Measurements from ENCODE around the gene GEMIN5.

Gene GEMIN5

GRCh38 chr5:154945695-154946301 lies 7.8 kb upstream of the GEMIN5 start:
- H3K79me2 ChIP-seq (ENCODE audit: control insufficient read depth, low read length) = peaks cover 98% of the 10 kb centered on the region
- peaks cover 8% of the 10 kb centered on the region; the same call in 1 of the 2 replicates for H3F3A ChIP-seq (ENCODE audit: control insufficient read depth, insufficient read depth)
- TF ChIP-seq EZH2phosphoT487 (IDR thresholded peaks at IDR 0.05; ENCODE audit: borderline replicate concordance, low read length) (no peak), CTCF (IDR thresholded peaks at IDR 0.05; ENCODE audit: low read depth, low read length, poor library complexity, severe bottlenecking) (peak; percentile 51)
- no peaks in the 10 kb centered on the region for H3K27me3 ChIP-seq (ENCODE audit: control insufficient read depth, low read length)
- no peak overlapping the region for H3K27ac ChIP-seq (ENCODE audit: low read depth, low read length)
- 0 out of 2 replicates have a peak, but pooled peaks cover 8% of the 10 kb centered on the region for H4K20me1 ChIP-seq (ENCODE audit: control insufficient read depth, insufficient read depth, low read depth, low read length)
- H3K9me3 ChIP-seq (ENCODE audit: control insufficient read depth, insufficient read depth, low read length) = no peaks in the 10 kb centered on the region
- H3K4me2 ChIP-seq (ENCODE audit: low read length) = no peak overlapping the region
- H3K4me3 ChIP-seq (ENCODE audit: low read length) = no peak overlapping the region
- H3K36me3 ChIP-seq (ENCODE audit: control insufficient read depth, low read length) = peaks cover 52% of the 10 kb centered on the region
- H3K4me1 ChIP-seq (ENCODE audit: control insufficient read depth, low read length) = peaks cover 15% of the 10 kb centered on the region
- no peaks in the 10 kb centered on the region for H3K9me2 ChIP-seq (replicated peaks; ENCODE audit: control insufficient read depth, low read length)

GRCh38 chr5:154944716-154945115 lies 6.7 kb upstream of the GEMIN5 start:
- no peak overlapping the region for H3K4me3 ChIP-seq (ENCODE audit: low read length)
- no peaks in the 10 kb centered on the region for H3K9me2 ChIP-seq (replicated peaks; ENCODE audit: control insufficient read depth, low read length)
- H4K20me1 ChIP-seq (ENCODE audit: control insufficient read depth, insufficient read depth, low read depth, low read length) = 0 out of 2 replicates have a peak, but pooled peaks cover 8% of the 10 kb centered on the region
- TF ChIP-seq CTCF (IDR thresholded peaks at IDR 0.05; ENCODE audit: low read depth, low read length, poor library complexity, severe bottlenecking) (no peak), EZH2phosphoT487 (IDR thresholded peaks at IDR 0.05; ENCODE audit: borderline replicate concordance, low read length) (no peak)
- peaks cover 87% of the 10 kb centered on the region for H3K79me2 ChIP-seq (ENCODE audit: control insufficient read depth, low read length)
- no peak overlapping the region for H3K27ac ChIP-seq (ENCODE audit: low read depth, low read length)
- H3K27me3 ChIP-seq (ENCODE audit: control insufficient read depth, low read length) = no peaks in the 10 kb centered on the region
- H3K9me3 ChIP-seq (ENCODE audit: control insufficient read depth, insufficient read depth, low read length) = no peaks in the 10 kb centered on the region
- H3K36me3 ChIP-seq (ENCODE audit: control insufficient read depth, low read length) = peaks cover 42% of the 10 kb centered on the region
- H3K4me1 ChIP-seq (ENCODE audit: control insufficient read depth, low read length) = peaks cover 25% of the 10 kb centered on the region
- H3F3A ChIP-seq (ENCODE audit: control insufficient read depth, insufficient read depth) = peaks cover 11% of the 10 kb centered on the region; the same call in 1 of the 2 replicates
- H3K4me2 ChIP-seq (ENCODE audit: low read length) = no peak overlapping the region

- H3K27me3 ChIP-seq (ENCODE audit: control insufficient read depth, low read length) = no peaks in the 10 kb centered on the region
- H3K27ac ChIP-seq (ENCODE audit: low read depth, low read length) = no peak overlapping the region
Observed at GRCh38 chr5:154943527-154943926, 5.5 kb upstream of the GEMIN5 start.

More at GRCh38 chr5:154943527-154943926, 5.5 kb upstream of the GEMIN5 start:
- Histone ChIP-seq H3K36me3 (ENCODE audit: control insufficient read depth, low read length) (peaks cover 34% of the 10 kb centered on the region), H3F3A (ENCODE audit: control insufficient read depth, insufficient read depth) (peaks cover 14% of the 10 kb centered on the region; the same call in 1 of the 2 replicates), H3K4me1 (ENCODE audit: control insufficient read depth, low read length) (peaks cover 26% of the 10 kb centered on the region), H3K9me2 (replicated peaks; ENCODE audit: control insufficient read depth, low read length) (no peaks in the 10 kb centered on the region), H3K4me3 (ENCODE audit: low read length) (no peak overlapping the region), H3K79me2 (ENCODE audit: control insufficient read depth, low read length) (peaks cover 75% of the 10 kb centered on the region), H4K20me1 (ENCODE audit: control insufficient read depth, insufficient read depth, low read depth, low read length) (0 out of 2 replicates have a peak, but pooled peaks cover 7% of the 10 kb centered on the region), H3K9me3 (ENCODE audit: control insufficient read depth, insufficient read depth, low read length) (no peaks in the 10 kb centered on the region), H3K4me2 (ENCODE audit: low read length) (no peak overlapping the region)
- TF ChIP-seq EZH2phosphoT487 (IDR thresholded peaks at IDR 0.05; ENCODE audit: borderline replicate concordance, low read length) (no peak), CTCF (IDR thresholded peaks at IDR 0.05; ENCODE audit: low read depth, low read length, poor library complexity, severe bottlenecking) (no peak)
